GM18517 (cell line): Measurements from ENCODE around the gene LRRC1.
A peak's percentile ranks its signal among the peaks of the same experiment; 100 is the strongest.

Experiments
- ATAC-seq: cut with Tn5 transposase; IDR thresholded peaks from one replicate; pipeline ENCODE4 v1.9.1; 2021; ENCODE audit warnings: mild to moderate bottlenecking, moderate library complexity; ENCODE audit not compliant: unreplicated experiment

LRRC1 gene

DNA sequence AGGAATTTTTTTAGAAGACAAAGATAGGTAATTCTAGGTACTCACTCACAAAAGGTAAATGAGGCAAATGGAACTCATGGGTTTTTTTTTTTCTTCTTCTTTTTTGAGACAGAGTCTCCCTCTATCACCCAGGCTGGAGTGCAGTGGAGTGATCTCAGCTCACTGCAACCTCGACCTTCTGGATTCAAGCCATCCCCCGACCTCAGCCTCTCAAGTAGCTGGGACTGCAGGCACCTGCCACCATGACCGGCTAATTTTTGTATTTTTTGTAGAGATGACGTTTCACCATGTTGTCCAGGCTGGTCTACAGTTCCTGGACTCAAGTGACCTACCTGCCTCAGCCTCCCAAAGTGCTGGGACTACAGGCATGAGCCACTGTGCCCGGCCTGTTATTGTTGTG, 126.1 kb downstream of the LRRC1 start:
- ATAC-seq = no peak

DNA sequence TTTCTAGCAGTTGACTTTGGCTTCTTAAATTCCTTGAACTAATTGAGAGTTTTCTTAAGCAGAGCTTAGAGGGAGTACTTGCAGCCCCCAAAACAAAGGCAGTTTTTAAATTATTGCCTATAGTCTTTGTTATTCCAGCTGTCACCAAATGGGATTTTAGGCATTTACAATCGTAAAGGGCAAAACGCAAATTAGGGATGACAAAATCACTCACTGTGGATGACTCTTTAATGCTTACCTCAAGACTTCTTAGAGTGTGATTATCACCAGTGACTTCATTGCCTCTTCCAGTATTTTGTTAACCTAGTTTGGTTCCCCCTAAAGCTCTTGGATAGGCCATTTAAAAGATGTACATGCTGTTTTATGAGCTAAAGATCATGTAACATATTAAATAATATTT, 126.8 kb downstream of the LRRC1 start:
- no peak for ATAC-seq

DNA sequence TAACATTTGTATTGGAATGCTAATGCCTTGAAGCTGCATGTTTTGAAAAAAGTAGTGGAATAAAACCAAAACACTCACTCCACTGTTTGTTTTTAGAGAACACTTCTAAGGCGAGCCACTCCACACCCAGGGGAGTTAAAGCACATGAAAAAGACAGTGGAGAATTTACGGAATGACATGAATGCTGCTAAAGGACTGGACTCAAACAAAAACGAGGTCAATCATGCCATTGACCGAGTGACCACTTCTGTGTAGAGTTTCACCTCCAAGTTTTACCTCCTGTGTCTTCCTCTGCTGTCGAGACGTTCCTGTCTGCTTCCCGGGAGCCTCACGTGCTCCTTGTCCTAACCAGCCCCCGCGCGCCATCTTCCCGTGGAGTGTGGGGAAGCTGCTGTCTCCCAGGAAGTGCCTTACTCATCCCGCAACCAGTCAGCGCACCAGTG, 127.8 kb downstream of the LRRC1 start:
- no peak for ATAC-seq

GRCh38 chr6:53924277-53924676, 129.5 kb downstream of the LRRC1 start:
- ATAC-seq = peak; percentile 89

DNA sequence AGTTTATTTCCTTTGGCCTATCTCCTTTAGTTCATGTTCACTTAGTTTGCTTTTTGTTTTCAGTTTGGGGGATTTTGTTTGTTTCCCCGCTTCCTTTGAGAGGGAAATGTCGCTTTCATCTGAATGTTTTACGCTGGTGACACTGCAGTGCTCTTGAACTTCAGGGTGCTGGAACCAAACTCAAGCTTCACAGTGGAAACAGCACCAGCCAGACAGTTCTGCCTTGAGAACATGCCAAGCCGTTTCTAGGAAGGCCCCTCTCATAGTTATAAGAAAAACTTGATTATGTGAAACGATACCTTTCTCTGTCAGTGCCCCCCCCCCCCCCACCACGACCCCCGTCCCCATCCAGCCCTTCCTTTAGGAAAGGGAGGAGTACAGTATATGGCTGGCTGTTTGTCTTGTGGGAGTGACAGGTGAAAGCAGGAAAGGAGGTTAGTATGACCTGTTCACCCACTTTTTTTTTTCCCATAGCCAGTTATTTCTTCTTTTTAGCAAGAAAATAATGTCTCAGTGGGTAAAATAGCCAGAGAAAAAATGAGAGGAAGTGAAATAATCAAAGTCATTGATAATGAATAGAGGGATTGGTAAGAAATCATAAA, 130.1 kb downstream of the LRRC1 start:
- ATAC-seq = no peak

GRCh38 chr6:53925891-53926290, 131.1 kb downstream of the LRRC1 start:
- no peak for ATAC-seq

- no peak for ATAC-seq
Observed at GRCh38 chr6:53926505-53926904, 131.7 kb downstream of the LRRC1 start.

GRCh38 chr6:53928641-53929040, 133.8 kb downstream of the LRRC1 start:
- no peak for ATAC-seq

DNA sequence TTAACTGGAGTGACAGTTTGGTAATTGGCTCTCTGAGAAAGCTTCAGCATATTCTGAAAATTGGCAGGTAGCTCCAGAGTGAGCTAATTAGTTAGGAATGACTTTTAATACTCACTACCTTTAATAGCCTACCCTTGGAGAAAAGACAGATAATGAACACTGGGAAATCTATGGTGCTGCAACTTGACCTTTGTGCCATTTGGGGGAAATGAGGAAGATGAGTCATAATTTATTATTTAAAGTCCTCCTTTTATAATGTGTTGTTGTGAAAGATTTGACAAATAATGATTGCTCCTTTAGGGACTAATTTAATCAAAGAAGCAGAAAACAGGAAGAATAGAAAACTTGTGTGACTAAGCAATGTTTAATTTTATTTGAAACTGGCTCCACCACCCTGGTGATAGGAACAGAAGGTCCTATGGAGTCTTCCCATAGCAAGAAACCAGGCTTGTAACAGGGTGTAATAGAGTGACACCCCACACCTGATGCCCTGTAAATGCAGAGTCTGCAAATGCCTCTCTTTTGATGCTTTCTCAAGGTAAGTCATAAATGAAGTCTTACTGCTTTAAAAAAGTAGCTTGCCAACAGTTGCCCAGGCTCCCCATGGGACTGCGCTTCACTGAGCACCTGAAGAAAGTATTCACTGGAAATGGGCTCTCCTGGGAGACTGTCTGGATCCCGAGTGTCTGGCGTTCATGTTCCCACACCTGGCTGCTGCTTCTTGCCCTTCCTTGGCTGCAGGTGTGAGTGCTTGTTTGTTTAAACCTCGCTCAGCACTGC, 134.4 kb downstream of the LRRC1 start:
- ATAC-seq = no peak

- no peak for ATAC-seq
Observed at GRCh38 chr6:53929821-53930120, 135.0 kb downstream of the LRRC1 start.

DNA sequence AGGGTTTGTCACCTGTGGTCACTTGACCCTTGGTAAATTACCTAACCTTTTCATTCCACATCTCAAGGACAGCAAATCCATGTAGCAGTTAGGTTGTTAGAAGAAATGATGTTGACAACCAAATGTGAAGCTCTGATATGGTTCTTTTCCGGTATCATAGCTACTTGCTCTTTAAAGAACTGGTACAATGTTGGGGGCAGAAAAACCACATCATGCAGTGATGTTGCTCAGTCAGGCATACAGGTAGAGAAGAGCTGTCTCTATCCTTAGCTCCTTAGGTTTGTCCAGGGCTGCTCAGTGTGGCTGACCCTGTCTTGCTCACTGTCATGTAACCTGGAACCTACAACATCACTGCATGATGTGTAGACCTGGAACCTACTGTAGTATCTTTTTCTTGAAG, 135.5 kb downstream of the LRRC1 start:
- ATAC-seq = no peak

DNA sequence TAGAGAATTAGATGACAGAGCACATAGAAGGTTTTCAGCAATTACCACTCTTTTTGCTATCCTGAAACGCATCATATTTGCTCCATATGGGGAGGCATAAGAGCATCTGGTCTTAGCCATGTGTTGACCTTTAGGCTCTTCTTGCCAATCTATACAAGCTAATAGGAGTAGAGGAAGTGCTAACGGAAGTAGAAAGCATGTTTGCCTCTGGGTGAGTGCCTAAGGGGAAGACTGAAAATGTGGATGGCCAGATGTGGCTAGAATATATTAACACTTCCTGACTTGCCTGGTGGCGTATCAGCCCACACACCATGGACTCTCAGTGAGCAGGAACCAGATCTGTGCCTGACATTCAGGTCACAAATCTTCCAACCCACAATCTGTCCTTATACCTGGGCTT, 136.3 kb downstream of the LRRC1 start:
- ATAC-seq = no peak

DNA sequence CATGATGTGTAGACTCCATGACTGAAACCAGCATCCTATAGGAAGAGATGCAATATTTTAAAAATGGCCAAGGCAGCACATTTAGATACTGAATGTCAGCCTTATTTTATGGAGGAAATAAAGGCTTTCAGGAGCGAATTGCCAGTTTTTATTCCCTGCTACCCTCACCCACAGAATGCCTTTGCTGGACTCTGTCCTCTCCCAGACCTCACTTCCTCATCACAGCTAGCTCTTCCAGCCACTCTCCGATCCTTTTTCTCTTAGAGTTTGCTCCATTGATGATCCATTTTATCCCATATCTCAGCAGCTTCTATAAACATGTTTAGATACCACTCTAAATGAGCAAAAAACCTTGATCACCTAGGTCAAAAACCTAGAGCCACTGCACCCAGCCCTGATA, 137.7 kb downstream of the LRRC1 start:
- no peak for ATAC-seq

DNA sequence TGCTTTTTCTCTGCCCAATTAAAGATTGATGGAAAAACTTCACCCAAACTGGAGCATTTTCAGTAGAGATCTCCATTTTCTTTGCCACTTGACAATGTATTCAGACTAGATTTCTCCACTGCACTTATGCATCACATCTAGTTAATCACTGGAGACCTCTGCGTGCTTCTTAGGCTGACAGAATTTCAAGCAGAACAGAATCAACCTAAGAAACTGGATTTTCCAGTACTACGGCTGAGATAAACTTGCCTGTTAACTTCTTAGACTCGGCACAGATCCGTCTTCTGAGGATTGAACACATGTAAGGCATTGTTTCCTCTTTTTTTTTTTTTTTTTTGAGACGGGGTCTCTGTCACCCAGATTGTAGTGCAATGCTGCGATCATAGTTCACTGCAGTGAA, 139.2 kb downstream of the LRRC1 start:
- no peak for ATAC-seq

- ATAC-seq = no peak
Observed at GRCh38 chr6:53937461-53937860, 142.7 kb downstream of the LRRC1 start.

- no peak for ATAC-seq
Observed at GRCh38 chr6:53938810-53939209, 144.0 kb downstream of the LRRC1 start.

DNA sequence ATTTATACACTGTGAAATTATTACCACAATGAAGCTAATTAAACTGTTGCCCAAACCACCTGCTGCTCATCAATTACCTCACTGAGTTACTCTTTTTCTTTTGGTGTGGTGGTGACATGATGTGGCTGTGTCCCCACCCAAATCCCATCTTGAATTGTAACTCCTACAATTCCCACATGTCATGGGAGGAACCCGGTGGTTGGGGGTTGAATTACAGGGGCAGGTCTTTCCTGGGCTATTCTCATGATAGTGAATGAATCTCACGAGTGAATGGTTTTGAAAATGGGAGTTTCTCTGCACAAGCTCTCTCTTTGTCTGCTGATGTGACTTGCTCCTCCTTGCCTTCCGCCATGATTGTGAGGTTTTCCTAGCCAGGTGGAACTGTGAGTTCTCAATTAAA, 145.0 kb downstream of the LRRC1 start:
- ATAC-seq = no peak

DNA sequence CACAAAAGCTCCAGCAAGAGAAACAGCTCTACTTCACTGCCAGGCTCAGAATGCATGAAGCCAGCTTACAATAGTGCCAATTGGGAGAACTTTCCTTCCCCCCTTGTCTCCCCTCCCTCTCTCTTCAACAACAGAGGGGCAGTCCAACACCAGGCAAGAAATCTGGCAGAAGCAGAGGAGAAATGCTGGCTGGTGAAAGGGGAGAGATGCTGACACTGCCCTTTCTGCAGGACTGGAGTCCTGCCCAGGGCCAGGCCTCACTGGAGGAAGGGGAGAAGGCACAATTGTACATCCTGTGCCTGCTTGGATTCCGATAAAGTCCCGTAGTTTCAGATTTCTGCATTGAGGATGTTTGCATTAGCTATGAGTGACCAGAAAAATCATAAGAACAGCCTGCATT, 148.6 kb downstream of the LRRC1 start:
- ATAC-seq = no peak

DNA sequence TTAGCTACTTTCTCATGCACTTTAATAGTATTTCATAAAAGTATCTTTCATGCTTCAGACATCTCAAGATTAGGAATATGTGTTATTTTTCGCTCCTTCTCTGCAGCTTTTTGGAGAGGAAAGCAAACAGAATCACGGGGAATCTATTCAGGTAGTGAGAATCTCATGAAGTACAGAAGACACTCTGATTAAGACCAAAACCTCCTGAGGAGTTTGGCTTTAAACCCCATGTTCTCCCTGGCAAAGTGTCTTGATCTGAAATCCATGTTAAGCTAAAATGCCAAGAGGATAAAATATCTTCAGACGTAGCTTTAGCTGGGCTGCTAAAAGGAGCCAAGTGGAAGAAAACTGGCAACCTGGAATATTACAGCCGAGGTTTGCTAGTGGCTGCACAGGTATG, 149.3 kb downstream of the LRRC1 start:
- no peak for ATAC-seq

GRCh38 chr6:53944543-53944942, 149.7 kb downstream of the LRRC1 start:
- no peak for ATAC-seq

GRCh38 chr6:53945765-53946407, 151.1 kb downstream of the LRRC1 start:
- no peak for ATAC-seq

DNA sequence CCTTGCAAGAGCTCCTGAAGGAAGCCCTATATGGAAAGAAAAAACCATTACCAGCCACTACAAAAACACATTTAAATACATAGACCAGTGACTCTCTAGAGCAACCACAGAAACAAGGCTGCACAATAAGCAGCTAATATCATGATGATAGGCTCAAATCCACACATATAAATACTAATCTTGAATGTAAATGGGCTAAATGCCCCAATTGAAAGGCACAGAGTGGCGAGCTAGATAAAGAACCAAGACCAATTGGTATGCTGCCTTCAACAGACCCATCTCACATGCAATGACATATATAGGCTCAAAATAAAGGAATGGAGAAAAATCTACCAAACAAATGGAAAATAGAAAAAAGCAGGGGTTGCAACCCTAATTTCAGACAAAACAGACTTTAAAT, 153.0 kb downstream of the LRRC1 start:
- ATAC-seq = no peak
